MCF 10A (cell line): ENCODE results near the gene ACHE. TPM values are rescaled to one million over a fixed set of nuclear protein-coding genes. Genes with fewer than 3 reads are reported as not detected.
"Not testable (repeated sequence)": the region's sequence is repeated elsewhere in the genome, so short reads cannot be mapped to it uniquely, and the experiment has no call there.

ENCODE experiments used
- Bru-seq: library from RNA; stranded (reverse); fragments of 400-500 nt; gene quantifications from one replicate; lab custom pipeline; 2021; lab: Mats Ljungman, UMichigan
- BruChase-seq, 2 experiments: library from RNA; stranded (reverse); fragments of 400-500 nt; gene quantifications; one replicate each; lab custom pipeline; 2021; lab: Mats Ljungman, UMichigan
- BruUV-seq: library from RNA; stranded (reverse); fragments of 400-500 nt; replicated peaks from 2 replicates; lab custom pipeline; 2021; lab: Mats Ljungman, UMichigan
- CTCF ChIA-PET: fragments of 300-600 bp; sonication (Branson Sonifier 250); formaldehyde crosslinking; extraction: SDS; loops from one replicate; lab custom pipeline; 2021; ENCODE audit warnings: antibody characterized with exemption, inconsistent platforms; lab: Yijun Ruan, JAX
- POLR2A ChIA-PET: fragments of 300-600, 350-650 bp; sonication (Branson Sonifier 250); formaldehyde crosslinking; extraction: SDS; loops from one replicate; lab custom pipeline; 2020; ENCODE audit warnings: antibody characterized with exemption, inconsistent platforms; lab: Yijun Ruan, JAX
- DNase-seq: peaks from one replicate; pipeline ENCODE4 v3.0.0-alpha.2; 2018; ENCODE audit not compliant: unreplicated experiment
- H3K27ac Mint-ChIP-seq: one replicate; pipeline ENCODE4 v1.8.0; 2022; ENCODE audit warnings: mild to moderate bottlenecking, low read depth, mixed read lengths; ENCODE audit not compliant: unreplicated experiment
- H3K27me3 Mint-ChIP-seq: one replicate; pipeline ENCODE4 v1.8.0; 2022; ENCODE audit warnings: mixed read lengths; ENCODE audit not compliant: insufficient read depth, unreplicated experiment
- H3K36me3 Mint-ChIP-seq: one replicate; pipeline ENCODE4 v1.8.0; 2022; ENCODE audit warnings: mild to moderate bottlenecking, moderate library complexity, mixed read lengths; ENCODE audit not compliant: insufficient read depth, unreplicated experiment
- H3K4me1 Mint-ChIP-seq: one replicate; pipeline ENCODE4 v1.8.0; 2022; ENCODE audit warnings: mixed read lengths; ENCODE audit not compliant: insufficient read depth, unreplicated experiment
- H3K4me3 Mint-ChIP-seq: one replicate; pipeline ENCODE4 v1.8.0; 2022; ENCODE audit warnings: mild to moderate bottlenecking, moderate library complexity, mixed read lengths; ENCODE audit not compliant: unreplicated experiment
- H3K9me3 Mint-ChIP-seq: one replicate; pipeline ENCODE4 v1.8.0; 2022; ENCODE audit warnings: mixed read lengths; ENCODE audit not compliant: unreplicated experiment
- intact Hi-C: fragments of 100-400 bp; cut with micrococcal nuclease; formaldehyde crosslinking; loops from 2 replicates; pipeline ENCODE4 v1.14.1; 2022
- long read RNA-seq: library from polyadenylated mRNA; stranded (forward); transcript quantifications from one replicate; pipeline ENCODE4 v2.0.0, GENCODE V29; 2022
- total RNA-seq: library from RNA; stranded (reverse); gene quantifications from 2 replicates; pipeline ENCODE4 v1.2.3, GENCODE V29; 2022
- TF ChIP-seq, protein P1 (sequence below): fragments of 200-600 bp; IDR thresholded peaks from one replicate; pipeline ENCODE4 v1.8.0; 2022; ENCODE audit warnings: antibody characterized with exemption, mild to moderate bottlenecking; ENCODE audit not compliant: unreplicated experiment

ACHE gene
- total RNA-seq (0.30 and 0.37 TPM in 2 replicates), Bru-seq, nascent RNA (not detected), BruChase-seq, experiment 1, labeled RNA remaining after a 6-hour chase (percentile 10 among the genes with signal in this experiment), BruChase-seq, experiment 2, labeled RNA remaining after a 2-hour chase (not detected)
- long read RNA-seq = 0 reads

DNA sequence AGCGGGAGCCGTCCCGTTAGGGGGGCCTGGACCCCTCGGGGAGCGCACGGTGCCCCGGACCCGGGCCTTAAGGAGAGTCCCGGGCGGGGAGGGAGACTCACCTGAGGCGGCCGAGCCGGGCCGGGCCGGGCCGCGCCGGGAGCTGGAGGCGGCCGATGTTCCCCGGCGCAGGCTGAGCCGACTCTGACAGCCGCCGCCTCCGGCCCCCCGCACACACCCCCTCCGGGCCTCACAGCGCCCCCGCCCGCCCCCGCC, at the start of gene ACHE:
Gene ACHE (minus strand): TSS at position 188 of the 255 bp plus-strand sequence. CDS start 1,656 bp downstream, outside the sequence.
- Mint-ChIP-seq H3K27ac (no peak within 1 kb of the TSS), H3K4me3 (peak within 1 kb of the TSS; percentile 65), H3K4me1 (peaks cover 16% of the 10 kb centered on the region), H3K36me3 (no peaks in the 10 kb centered on the region), H3K9me3 (no peaks in the 10 kb centered on the region), H3K27me3 (peaks cover 27% of the 10 kb centered on the region)
- intact Hi-C loops = loop anchor here (2.0 kb wide), 1 partner anchor 387 kb away; no protein-coding TSS in a partner anchor
- CTCF ChIA-PET = interaction anchor here (3.9 kb wide), 1 partner anchor 164 kb away, joined by 47 read pairs; no protein-coding TSS in a partner anchor
- TF ChIP-seq, protein P1, sequence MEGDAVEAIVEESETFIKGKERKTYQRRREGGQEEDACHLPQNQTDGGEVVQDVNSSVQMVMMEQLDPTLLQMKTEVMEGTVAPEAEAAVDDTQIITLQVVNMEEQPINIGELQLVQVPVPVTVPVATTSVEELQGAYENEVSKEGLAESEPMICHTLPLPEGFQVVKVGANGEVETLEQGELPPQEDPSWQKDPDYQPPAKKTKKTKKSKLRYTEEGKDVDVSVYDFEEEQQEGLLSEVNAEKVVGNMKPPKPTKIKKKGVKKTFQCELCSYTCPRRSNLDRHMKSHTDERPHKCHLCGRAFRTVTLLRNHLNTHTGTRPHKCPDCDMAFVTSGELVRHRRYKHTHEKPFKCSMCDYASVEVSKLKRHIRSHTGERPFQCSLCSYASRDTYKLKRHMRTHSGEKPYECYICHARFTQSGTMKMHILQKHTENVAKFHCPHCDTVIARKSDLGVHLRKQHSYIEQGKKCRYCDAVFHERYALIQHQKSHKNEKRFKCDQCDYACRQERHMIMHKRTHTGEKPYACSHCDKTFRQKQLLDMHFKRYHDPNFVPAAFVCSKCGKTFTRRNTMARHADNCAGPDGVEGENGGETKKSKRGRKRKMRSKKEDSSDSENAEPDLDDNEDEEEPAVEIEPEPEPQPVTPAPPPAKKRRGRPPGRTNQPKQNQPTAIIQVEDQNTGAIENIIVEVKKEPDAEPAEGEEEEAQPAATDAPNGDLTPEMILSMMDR = no peak
- POLR2A ChIA-PET = interaction anchor here (1.6 kb wide), 1 partner anchor 164 kb away, joined by 4 read pairs; no protein-coding TSS in a partner anchor
- DNase-seq = no peak
- BruUV-seq = no TSS peak

GRCh38 chr7:100944138-100944537, 48.5 kb upstream of the ACHE start:
- no peaks in the 10 kb centered on the region for H3K36me3 Mint-ChIP-seq
- no peak for DNase-seq
- BruUV-seq = no TSS peak
- TF ChIP-seq, protein P1 = no peak
- ChIA-PET POLR2A (interaction anchor here (0.6 kb wide), 1 partner anchor 135 kb away, joined by 5 read pairs; no protein-coding TSS in a partner anchor), CTCF (no interaction called here)
- H3K9me3 Mint-ChIP-seq = no peaks in the 10 kb centered on the region
- H3K27me3 Mint-ChIP-seq = no peaks in the 10 kb centered on the region
- H3K4me1 Mint-ChIP-seq = peaks cover 10% of the 10 kb centered on the region
- no peak overlapping the region for H3K4me3 Mint-ChIP-seq
- H3K27ac Mint-ChIP-seq = no peak overlapping the region
- intact Hi-C loops = no loop called here

DNA sequence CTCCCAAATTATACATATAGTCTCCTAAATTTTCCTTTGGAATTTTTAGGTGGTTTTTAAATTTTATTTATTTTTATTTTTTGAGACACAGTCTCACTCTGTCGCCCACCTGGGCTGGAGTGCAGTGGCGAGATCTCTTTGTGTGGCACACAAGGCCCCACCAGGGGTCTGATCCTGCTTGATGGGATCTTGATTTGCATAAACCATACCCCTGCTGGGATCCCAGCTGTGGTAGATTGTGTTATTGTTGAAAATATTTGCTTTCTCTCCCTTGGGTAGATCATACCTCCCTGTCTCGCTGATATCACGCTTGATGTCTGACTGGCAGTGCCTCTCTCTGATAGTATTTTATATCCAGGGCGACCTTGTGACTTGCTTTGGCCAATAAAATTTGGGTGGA, 48.0 kb upstream of the ACHE start:
- ChIA-PET CTCF (no interaction called here), POLR2A (interaction anchor here (0.6 kb wide), 1 partner anchor 136 kb away, joined by 5 read pairs; no protein-coding TSS in a partner anchor)
- TF ChIP-seq, protein P1 = no peak
- DNase-seq = no peak
- intact Hi-C loops = no loop called here
- Mint-ChIP-seq H3K27me3 (no peaks in the 10 kb centered on the region), H3K27ac (no peak overlapping the region), H3K36me3 (no peaks in the 10 kb centered on the region), H3K4me3 (no peak overlapping the region), H3K9me3 (no peaks in the 10 kb centered on the region), H3K4me1 (peaks cover 10% of the 10 kb centered on the region)
- BruUV-seq = no TSS peak

DNA sequence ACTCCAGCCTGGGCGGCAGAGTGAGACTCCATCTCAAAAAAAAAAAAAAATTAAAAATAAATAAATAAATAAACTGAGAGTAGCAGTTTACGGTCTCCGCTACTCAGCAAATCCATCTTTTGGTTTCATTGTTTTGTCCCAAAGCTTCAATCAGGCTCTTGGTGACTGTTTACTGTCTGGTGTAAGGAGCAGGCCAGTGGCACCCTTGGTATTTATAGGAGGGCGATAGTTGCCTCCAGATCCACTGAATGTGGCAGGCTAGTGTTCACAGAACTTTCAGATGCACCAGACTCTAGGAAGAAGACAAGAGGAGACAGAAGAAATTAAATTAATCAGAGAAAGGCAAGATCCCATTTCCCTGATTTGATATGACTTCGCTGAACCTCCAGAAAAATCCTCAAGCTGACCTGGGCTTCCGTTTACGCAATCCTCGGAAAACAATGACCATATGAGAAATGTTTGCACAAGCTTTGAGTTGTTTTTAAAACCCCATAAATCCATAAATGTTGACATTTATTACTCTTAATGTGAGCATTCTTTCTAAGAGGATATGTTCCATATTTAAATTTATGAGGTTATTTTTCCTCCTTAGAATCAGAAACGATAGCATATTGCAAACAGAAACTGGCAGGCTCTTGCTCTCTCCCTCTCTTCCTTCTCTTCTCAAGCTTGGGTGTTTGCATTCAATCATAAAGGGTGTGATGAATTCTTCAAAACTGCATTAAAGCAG, 46.5 kb upstream of the ACHE start:
- peak overlapping the region; percentile 11 for H3K4me3 Mint-ChIP-seq
- peak; percentile 70 for DNase-seq

DNA sequence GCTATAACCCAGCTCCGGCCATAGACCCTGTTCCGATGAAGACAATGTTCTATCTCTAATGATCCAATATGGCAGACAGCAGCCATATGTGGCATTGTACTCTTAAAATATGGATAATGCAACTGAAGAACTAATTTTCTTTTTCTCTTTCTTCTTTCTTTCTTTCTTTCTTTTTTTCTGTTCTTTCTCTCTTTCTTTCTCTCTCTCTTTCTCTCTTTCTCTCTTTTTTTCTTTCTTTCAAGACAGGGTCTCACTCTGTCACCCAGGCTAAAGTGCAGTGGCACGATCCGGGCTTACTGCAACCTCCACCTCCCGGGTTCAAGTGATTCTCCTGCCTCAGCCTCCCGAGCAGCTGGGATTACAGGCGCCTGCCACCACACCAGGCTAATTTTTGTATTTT, 40.5 kb upstream of the ACHE start:
- BruUV-seq, POLR2A ChIA-PET, H3K4me3 Mint-ChIP-seq: not testable (repeated sequence)

More for the DNA sequence above, 46.5 kb upstream of the ACHE start:
- intact Hi-C loops = no loop called here
- H3K27ac Mint-ChIP-seq = no peak overlapping the region
- no peaks in the 10 kb centered on the region for H3K27me3 Mint-ChIP-seq
- H3K4me1 Mint-ChIP-seq = peaks cover 10% of the 10 kb centered on the region
- POLR2A ChIA-PET = no interaction called here
- CTCF ChIA-PET = no interaction called here
- BruUV-seq = no TSS peak
- H3K36me3 Mint-ChIP-seq = no peaks in the 10 kb centered on the region
- H3K9me3 Mint-ChIP-seq = no peaks in the 10 kb centered on the region
- TF ChIP-seq, protein P1 = no peak

DNA sequence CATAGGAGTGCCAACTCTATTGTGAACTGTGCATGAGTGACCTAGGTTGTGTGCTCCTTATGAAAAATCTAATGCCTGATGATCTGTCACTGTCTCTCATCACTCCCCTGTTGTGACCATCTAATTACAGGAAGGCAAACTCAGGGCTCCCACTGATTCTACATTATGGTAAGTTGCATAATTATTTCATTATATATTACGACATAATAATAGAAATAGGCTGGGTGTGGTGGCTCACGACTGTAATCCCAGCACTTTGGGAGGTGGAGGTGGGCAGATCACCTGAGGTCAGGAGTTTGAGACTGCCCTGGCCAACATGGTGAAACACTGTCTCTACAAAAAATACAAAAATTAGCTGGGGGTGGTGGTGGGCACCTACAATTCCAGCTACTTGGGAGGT, 39.7 kb upstream of the ACHE start:
- intact Hi-C loops, BruUV-seq, H3K9me3 Mint-ChIP-seq, H3K27me3 Mint-ChIP-seq, H3K4me1 Mint-ChIP-seq, CTCF ChIA-PET, H3K36me3 Mint-ChIP-seq, DNase-seq, H3K4me3 Mint-ChIP-seq, POLR2A ChIA-PET, H3K27ac Mint-ChIP-seq: not testable (repeated sequence)

More for the DNA sequence above, 40.5 kb upstream of the ACHE start:
- H3K4me1 Mint-ChIP-seq, H3K9me3 Mint-ChIP-seq, H3K27me3 Mint-ChIP-seq, intact Hi-C loops, H3K27ac Mint-ChIP-seq, H3K36me3 Mint-ChIP-seq, CTCF ChIA-PET, DNase-seq: not testable (repeated sequence)
